A549 (cell line): ENCODE results near the gene CTNNA3. TPM values are rescaled to one million over a fixed set of nuclear protein-coding genes. Genes with fewer than 3 reads are reported as not detected.
A peak's percentile ranks its signal among the peaks of the same experiment; 100 is the strongest.

Experiments used
- ATAC-seq, 2 experiments: fragments of 200-7000 bp in 1 of 2; fragments of >200 bp in 1 of 2; cut with Nextera tagmentation in 1 of 2; cut with Tn5 transposase in 1 of 2; 3 replicates each; pipeline versions ENCODE4 v1.8.0 to v1.9.1; 2018 to 2020; ENCODE audit warnings: mild to moderate bottlenecking in 1 of 2, moderate library complexity in 1 of 2
- CTCF ChIA-PET: fragments of 300-600 bp; sonication (Branson Sonifier 250); formaldehyde crosslinking; extraction: SDS; loops from one replicate; lab custom pipeline; 2021; ENCODE audit warnings: antibody characterized with exemption, inconsistent platforms; lab: Yijun Ruan, JAX
- POLR2A ChIA-PET: fragments of 350-600 bp; formaldehyde crosslinking; extraction: SDS; loops from one replicate; lab custom pipeline; 2021; ENCODE audit warnings: antibody characterized with exemption, inconsistent platforms; lab: Yijun Ruan, JAX
- DNase-seq, 2 experiments: peaks; one replicate each; pipeline versions ENCODE4 v3.0.0 to v3.0.0-alpha.2; 2011 to 2016; ENCODE audit warnings: low read depth in 1 of 2, low spot score in 1 of 2
- FAIRE-seq: peaks from 2 replicates; lab custom pipeline; 2011; peaks lifted over from hg19 to GRCh38; lab: Jason Lieb, UNC
- H3K27ac ChIP-seq, 2 experiments: fragments of >200 bp; sonication (Bioruptor Twin); formaldehyde crosslinking; 3 replicates each; pipeline ENCODE4 v1.5.1; 2016 to 2017
- H3K4me1 ChIP-seq: fragments of >200 bp; sonication (Bioruptor Twin); formaldehyde crosslinking; 3 replicates; pipeline ENCODE4 v1.6.1; 2016
- H3K4me2 ChIP-seq: fragments of >200 bp; sonication (Bioruptor Twin); formaldehyde crosslinking; 3 replicates; pipeline ENCODE4 v1.6.1; 2016
- H3K4me3 ChIP-seq: fragments of >200 bp; sonication (Bioruptor Twin); formaldehyde crosslinking; 3 replicates; pipeline ENCODE4 v1.5.1; 2016
- H3K9me3 ChIP-seq: fragments of >200 bp; sonication (Bioruptor Twin); formaldehyde crosslinking; 3 replicates; pipeline ENCODE4 v1.6.1; 2016
- CHD4 ChIP-seq: fragments of 200-600 bp; sonication (generic); IDR thresholded peaks from 2 replicates; pipeline ENCODE4 v1.6.1; 2016; ENCODE audit warnings: antibody characterized with exemption, mild to moderate bottlenecking, borderline replicate concordance
- EHF ChIP-seq: fragments of 250-450 bp; sonication (Bioruptor Pico); IDR thresholded peaks from 2 replicates; pipeline ENCODE4 v1.5.0; 2020; ENCODE audit warnings: mild to moderate bottlenecking
- EHMT2 ChIP-seq: fragments of 200-600 bp; sonication (generic); IDR thresholded peaks from 2 replicates; pipeline ENCODE4 v1.6.1; 2016; ENCODE audit warnings: antibody characterized with exemption, low read depth, mild to moderate bottlenecking, moderate library complexity
- EP300 ChIP-seq, 2 experiments: fragments of >200 bp; sonication (Bioruptor Twin); formaldehyde crosslinking; IDR thresholded peaks; 2 replicates in 1 of 2; 3 replicates in 1 of 2; pipeline ENCODE4 v1.6.1; 2016 to 2017
- GATA3 ChIP-seq: IDR thresholded peaks from 2 replicates; pipeline ENCODE4 v1.6.1; 2012; ENCODE audit warnings: borderline replicate concordance
- HOXA7 ChIP-seq: fragments of 250-450 bp; sonication (Bioruptor Pico); IDR thresholded peaks from 2 replicates; pipeline ENCODE4 v1.5.0; 2020; ENCODE audit warnings: mild to moderate bottlenecking, moderate library complexity
- HOXB13 ChIP-seq: fragments of 250-450 bp; sonication (Bioruptor Pico); IDR thresholded peaks from 2 replicates; pipeline ENCODE4 v1.5.0; 2020; ENCODE audit warnings: low read depth, mild to moderate bottlenecking, moderate library complexity
- JUNB ChIP-seq: fragments of >200 bp; sonication (Bioruptor Twin); formaldehyde crosslinking; IDR thresholded peaks from 2 replicates; pipeline ENCODE4 v1.6.1; 2016
- KDM1A ChIP-seq: fragments of 200-600 bp; sonication (generic); IDR thresholded peaks from 2 replicates; pipeline ENCODE4 v1.6.1; 2016; ENCODE audit warnings: low read depth, mild to moderate bottlenecking
- KDM5A ChIP-seq: fragments of 200-600 bp; sonication (generic); IDR thresholded peaks from 2 replicates; pipeline ENCODE4 v1.6.1; 2016; ENCODE audit warnings: antibody characterized with exemption, mild to moderate bottlenecking
- MAZ ChIP-seq: fragments of 150-350 bp; IDR thresholded peaks from 2 replicates; pipeline ENCODE4 v1.6.1; 2014; ENCODE audit warnings: antibody characterized with exemption, low read depth, low read length, borderline replicate concordance
- NFE2L2 ChIP-seq: fragments of 150-350 bp; conservative IDR thresholded peaks from 2 replicates; pipeline ENCODE4 v1.6.1; 2014; ENCODE audit warnings: low read length
- NR3C1 ChIP-seq: fragments of >200 bp; sonication (Bioruptor Twin); formaldehyde crosslinking; IDR thresholded peaks from 3 replicates; pipeline ENCODE4 v1.6.1; 2017
- POLR2A ChIP-seq: IDR thresholded peaks from 2 replicates; pipeline ENCODE4 v1.6.1; 2012; ENCODE audit warnings: mild to moderate bottlenecking, low read length
- RARB ChIP-seq: fragments of 250-450 bp; sonication (Bioruptor Pico); IDR thresholded peaks from 2 replicates; pipeline ENCODE4 v1.8.0; 2021; ENCODE audit warnings: mild to moderate bottlenecking, moderate library complexity
- RNF2 ChIP-seq: fragments of 200-600 bp; sonication (generic); IDR thresholded peaks from 2 replicates; pipeline ENCODE4 v1.6.1; 2016; ENCODE audit warnings: low read depth, mild to moderate bottlenecking, antibody characterized with exemption, moderate library complexity, borderline replicate concordance
- SREBF2 ChIP-seq: fragments of 450-650 bp; IDR thresholded peaks from 2 replicates; pipeline ENCODE4 v1.6.1; 2014; ENCODE audit warnings: mild to moderate bottlenecking, moderate library complexity
- ZC3H11A ChIP-seq: fragments of 450-650 bp; IDR thresholded peaks from 2 replicates; pipeline ENCODE4 v1.6.1; 2014; ENCODE audit warnings: antibody characterized with exemption, mild to moderate bottlenecking
- ZFP36 ChIP-seq: fragments of 450-650 bp; IDR thresholded peaks from 2 replicates; pipeline ENCODE4 v1.6.1; 2014; ENCODE audit warnings: borderline replicate concordance; ENCODE audit not compliant: partially characterized antibody
- ZNF302 ChIP-seq: fragments of 250-450 bp; sonication (Bioruptor Pico); IDR thresholded peaks from 2 replicates; pipeline ENCODE4 v1.9.0; 2021; ENCODE audit warnings: inconsistent platforms, mild to moderate bottlenecking, moderate library complexity
- whole genome bisulfite sequencing: methylation state at CpG from one replicate; pipeline ENCODE4 v1.1.6; 2017; ENCODE audit errors: missing lambda C conversion rate; 5-methylcytosine and 5-hydroxymethylcytosine counted together
- polyA plus RNA-seq, 4 experiments: library from polyadenylated mRNA; depleted of rRNA in 3 of 4; stranded (reverse); fragments of >200 nt; fragmentation: RNase III in 1 of 4; extraction: RNeasy Plus Mini Kit Qiagen cat#74134 plus additional on column Dnase treatment in 1 of 4; gene quantifications; 2 replicates in 3 of 4; 3 replicates in 1 of 4; pipeline ENCODE4 v1.2.3, GENCODE V29; 2011 to 2017
- TF ChIP-seq, protein P1 (sequence below): fragments of 250-450 bp; sonication (Bioruptor Pico); IDR thresholded peaks from 2 replicates; pipeline ENCODE4 v1.5.0; 2020; ENCODE audit warnings: low read depth, mild to moderate bottlenecking, moderate library complexity
- TF ChIP-seq, protein P2 (sequence below): fragments of 150-350 bp; IDR thresholded peaks from 2 replicates; pipeline ENCODE4 v1.6.1; 2014; ENCODE audit warnings: low read depth, mild to moderate bottlenecking, low read length
- TF ChIP-seq, protein P3 (sequence below): IDR thresholded peaks from 2 replicates; pipeline ENCODE4 v1.6.1; 2012
- TF ChIP-seq, protein P4 (sequence below): fragments of 250-450 bp; sonication (Bioruptor Pico); IDR thresholded peaks from 2 replicates; pipeline ENCODE4 v1.5.0; 2021; ENCODE audit warnings: mild to moderate bottlenecking, moderate library complexity, borderline replicate concordance
- TF ChIP-seq, protein P5 (sequence below): fragments of >200 bp; sonication (Bioruptor Twin); formaldehyde crosslinking; IDR thresholded peaks from 3 replicates; pipeline ENCODE4 v1.5.1; 2016

CTNNA3 gene
- polyA plus RNA-seq, 2 of the 4 experiments (the other 2 are of a cell fraction), result not detected

DNA sequence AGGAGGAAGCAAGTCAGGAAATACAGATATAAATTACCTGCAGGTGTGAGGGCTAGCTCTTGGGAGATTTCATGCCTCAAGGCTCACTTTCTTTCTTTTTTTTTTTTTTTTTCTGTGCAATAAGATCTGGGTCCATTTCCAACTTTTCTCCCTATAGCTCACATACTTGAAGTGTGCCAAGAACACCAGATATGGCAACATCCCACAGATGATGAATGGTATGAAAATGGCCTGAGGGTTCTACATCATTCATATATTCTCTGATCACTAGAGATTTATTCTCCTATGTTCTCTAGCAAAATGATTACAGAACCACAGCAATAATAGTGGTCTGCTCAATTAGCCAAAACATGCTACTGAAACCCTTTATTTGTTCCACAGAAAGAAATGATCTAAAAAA lies 653.0 kb downstream of the CTNNA3 start (continued):
- TF ChIP-seq NFE2L2, result no peak
- TF ChIP-seq, protein P1, sequence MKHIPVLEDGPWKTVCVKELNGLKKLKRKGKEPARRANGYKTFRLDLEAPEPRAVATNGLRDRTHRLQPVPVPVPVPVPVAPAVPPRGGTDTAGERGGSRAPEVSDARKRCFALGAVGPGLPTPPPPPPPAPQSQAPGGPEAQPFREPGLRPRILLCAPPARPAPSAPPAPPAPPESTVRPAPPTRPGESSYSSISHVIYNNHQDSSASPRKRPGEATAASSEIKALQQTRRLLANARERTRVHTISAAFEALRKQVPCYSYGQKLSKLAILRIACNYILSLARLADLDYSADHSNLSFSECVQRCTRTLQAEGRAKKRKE, result no peak
- TF ChIP-seq EHMT2, result no peak

DNA sequence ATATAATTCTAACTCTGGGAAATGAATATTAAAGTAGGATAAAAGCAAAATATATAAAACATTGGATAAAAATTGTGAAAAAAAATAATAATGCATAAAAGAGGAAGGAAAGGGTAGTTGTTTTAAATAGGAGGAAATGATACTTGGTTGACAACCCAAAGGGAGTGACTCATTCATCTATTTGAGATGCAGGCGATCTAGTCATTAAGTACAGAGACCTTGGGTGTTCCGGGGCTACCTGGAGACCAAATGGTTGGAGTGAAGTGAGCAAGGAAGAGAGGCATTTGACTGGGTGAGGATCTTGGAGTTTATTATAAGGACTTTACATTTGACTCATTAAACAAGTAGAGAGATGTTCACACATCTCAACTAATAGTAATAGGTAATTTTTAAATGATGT lies 659.2 kb downstream of the CTNNA3 start:
- H3K4me3 ChIP-seq, result no peak overlapping the region
- no peak overlapping the region for H3K4me2 ChIP-seq
- H3K9me3 ChIP-seq, result no peaks in the 10 kb centered on the region
- FAIRE-seq (peak; percentile 28), ATAC-seq (no peak), DNase-seq (no peak)
- WGBS, result 0% methylated on average over 2 of the region's 2 CpGs
- no peak overlapping the region for H3K27ac ChIP-seq
- TF ChIP-seq GATA3 (no peak), KDM5A (no peak), NR3C1 (no peak), HOXB13 (CRISPR knock-in tag) (no peak), ZNF302 (CRISPR knock-in tag) (no peak), EP300 (IDR thresholded peaks at IDR 0.05) (no peak), POLR2A (no peak), KDM1A (no peak)
- TF ChIP-seq, protein P2, sequence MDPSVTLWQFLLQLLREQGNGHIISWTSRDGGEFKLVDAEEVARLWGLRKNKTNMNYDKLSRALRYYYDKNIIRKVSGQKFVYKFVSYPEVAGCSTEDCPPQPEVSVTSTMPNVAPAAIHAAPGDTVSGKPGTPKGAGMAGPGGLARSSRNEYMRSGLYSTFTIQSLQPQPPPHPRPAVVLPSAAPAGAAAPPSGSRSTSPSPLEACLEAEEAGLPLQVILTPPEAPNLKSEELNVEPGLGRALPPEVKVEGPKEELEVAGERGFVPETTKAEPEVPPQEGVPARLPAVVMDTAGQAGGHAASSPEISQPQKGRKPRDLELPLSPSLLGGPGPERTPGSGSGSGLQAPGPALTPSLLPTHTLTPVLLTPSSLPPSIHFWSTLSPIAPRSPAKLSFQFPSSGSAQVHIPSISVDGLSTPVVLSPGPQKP, result no peak
- TF ChIP-seq, protein P3, sequence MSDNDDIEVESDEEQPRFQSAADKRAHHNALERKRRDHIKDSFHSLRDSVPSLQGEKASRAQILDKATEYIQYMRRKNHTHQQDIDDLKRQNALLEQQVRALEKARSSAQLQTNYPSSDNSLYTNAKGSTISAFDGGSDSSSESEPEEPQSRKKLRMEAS, result no peak
- ChIA-PET CTCF (no interaction called here), POLR2A (no interaction called here)
- H3K4me1 ChIP-seq, result no peaks in the 10 kb centered on the region

DNA sequence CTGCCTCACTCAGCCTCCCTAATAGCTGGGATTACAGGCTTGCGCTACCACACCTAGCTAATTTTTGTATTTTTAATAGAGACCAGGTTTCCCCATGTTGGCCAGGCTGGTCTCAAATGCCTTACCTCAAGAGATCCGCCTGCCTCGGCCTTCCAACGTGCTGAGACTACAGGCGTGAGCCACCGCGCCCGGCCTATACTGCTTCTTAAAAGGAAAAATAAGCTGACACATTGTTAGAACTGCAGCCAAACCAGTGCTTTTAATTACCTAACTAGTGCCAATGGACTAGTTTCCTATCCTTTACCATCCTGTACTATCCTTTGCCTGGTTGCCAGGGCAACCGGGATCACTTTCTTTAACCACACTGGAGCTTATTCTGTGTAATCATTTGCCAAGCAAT lies 662.1 kb downstream of the CTNNA3 start:
- 55% methylated on average over 9 of the region's 9 CpGs for WGBS
- Histone ChIP-seq H3K4me3 (no peak overlapping the region), H3K27ac (no peak overlapping the region), H3K9me3 (no peaks in the 10 kb centered on the region), H3K4me1 (no peaks in the 10 kb centered on the region), H3K4me2 (no peak overlapping the region)
- FAIRE-seq (no peak), ATAC-seq (no peak), DNase-seq (no peak)
- no peak for TF ChIP-seq MAZ
- TF ChIP-seq, protein P3, result no peak
- TF ChIP-seq, protein P4, sequence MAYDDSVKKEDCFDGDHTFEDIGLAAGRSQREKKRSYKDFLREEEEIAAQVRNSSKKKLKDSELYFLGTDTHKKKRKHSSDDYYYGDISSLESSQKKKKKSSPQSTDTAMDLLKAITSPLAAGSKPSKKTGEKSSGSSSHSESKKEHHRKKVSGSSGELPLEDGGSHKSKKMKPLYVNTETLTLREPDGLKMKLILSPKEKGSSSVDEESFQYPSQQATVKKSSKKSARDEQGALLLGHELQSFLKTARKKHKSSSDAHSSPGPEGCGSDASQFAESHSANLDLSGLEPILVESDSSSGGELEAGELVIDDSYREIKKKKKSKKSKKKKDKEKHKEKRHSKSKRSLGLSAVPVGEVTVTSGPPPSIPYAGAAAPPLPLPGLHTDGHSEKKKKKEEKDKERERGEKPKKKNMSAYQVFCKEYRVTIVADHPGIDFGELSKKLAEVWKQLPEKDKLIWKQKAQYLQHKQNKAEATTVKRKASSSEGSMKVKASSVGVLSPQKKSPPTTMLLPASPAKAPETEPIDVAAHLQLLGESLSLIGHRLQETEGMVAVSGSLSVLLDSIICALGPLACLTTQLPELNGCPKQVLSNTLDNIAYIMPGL (CRISPR knock-in tag), result no peak
- no peak for TF ChIP-seq RNF2
- CTCF ChIA-PET, result no interaction called here
- POLR2A ChIA-PET, result no interaction called here

DNA sequence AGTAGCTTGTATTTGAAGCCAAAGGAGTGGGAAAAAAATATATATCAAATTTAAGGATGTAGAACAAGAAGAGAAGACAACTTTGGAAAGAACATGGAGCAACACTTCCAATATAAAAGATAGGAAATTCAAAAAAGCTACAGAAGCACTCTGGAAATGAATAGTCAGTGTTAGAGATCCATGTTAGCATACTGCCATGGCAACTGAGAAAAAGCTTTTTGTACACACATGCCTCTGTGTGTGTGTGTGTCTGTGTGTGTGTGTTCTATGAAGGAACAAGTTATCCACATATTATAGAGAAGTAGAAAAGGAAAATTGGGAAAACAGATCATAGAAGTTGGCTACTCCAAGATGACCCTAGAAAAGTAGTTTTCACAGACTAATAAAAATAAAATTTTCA lies 673.9 kb downstream of the CTNNA3 start:
- TF ChIP-seq RARB (no peak), SREBF2 (no peak), ZFP36 (no peak), EHF (CRISPR knock-in tag) (no peak), RNF2 (no peak), POLR2A (no peak), CHD4 (no peak), EHMT2 (no peak), JUNB (no peak), HOXA7 (CRISPR knock-in tag) (no peak), ZC3H11A (no peak)
- TF ChIP-seq, protein P2, result no peak
- TF ChIP-seq, protein P5, sequence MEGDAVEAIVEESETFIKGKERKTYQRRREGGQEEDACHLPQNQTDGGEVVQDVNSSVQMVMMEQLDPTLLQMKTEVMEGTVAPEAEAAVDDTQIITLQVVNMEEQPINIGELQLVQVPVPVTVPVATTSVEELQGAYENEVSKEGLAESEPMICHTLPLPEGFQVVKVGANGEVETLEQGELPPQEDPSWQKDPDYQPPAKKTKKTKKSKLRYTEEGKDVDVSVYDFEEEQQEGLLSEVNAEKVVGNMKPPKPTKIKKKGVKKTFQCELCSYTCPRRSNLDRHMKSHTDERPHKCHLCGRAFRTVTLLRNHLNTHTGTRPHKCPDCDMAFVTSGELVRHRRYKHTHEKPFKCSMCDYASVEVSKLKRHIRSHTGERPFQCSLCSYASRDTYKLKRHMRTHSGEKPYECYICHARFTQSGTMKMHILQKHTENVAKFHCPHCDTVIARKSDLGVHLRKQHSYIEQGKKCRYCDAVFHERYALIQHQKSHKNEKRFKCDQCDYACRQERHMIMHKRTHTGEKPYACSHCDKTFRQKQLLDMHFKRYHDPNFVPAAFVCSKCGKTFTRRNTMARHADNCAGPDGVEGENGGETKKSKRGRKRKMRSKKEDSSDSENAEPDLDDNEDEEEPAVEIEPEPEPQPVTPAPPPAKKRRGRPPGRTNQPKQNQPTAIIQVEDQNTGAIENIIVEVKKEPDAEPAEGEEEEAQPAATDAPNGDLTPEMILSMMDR, result no peak
- TF ChIP-seq, all 56 proteins: peak for 0
- Histone ChIP-seq H3K4me2 (no peak overlapping the region), H3K4me1 (no peaks in the 10 kb centered on the region), H3K9me3 (no peaks in the 10 kb centered on the region), H3K4me3 (no peak overlapping the region), H3K27ac (no peak overlapping the region)
- ATAC-seq (no peak), FAIRE-seq (no peak), DNase-seq (no peak)
- CTCF ChIA-PET, result no interaction called here
- POLR2A ChIA-PET, result no interaction called here
